GM21423 (cell line): Measurements from ENCODE around the gene RRP8.

Source experiments
- ATAC-seq: cut with Tn5 transposase; IDR thresholded peaks from one replicate; pipeline ENCODE4 v1.9.1; 2021; ENCODE audit warnings: mild to moderate bottlenecking, moderate library complexity; ENCODE audit not compliant: unreplicated experiment

RRP8 gene

DNA sequence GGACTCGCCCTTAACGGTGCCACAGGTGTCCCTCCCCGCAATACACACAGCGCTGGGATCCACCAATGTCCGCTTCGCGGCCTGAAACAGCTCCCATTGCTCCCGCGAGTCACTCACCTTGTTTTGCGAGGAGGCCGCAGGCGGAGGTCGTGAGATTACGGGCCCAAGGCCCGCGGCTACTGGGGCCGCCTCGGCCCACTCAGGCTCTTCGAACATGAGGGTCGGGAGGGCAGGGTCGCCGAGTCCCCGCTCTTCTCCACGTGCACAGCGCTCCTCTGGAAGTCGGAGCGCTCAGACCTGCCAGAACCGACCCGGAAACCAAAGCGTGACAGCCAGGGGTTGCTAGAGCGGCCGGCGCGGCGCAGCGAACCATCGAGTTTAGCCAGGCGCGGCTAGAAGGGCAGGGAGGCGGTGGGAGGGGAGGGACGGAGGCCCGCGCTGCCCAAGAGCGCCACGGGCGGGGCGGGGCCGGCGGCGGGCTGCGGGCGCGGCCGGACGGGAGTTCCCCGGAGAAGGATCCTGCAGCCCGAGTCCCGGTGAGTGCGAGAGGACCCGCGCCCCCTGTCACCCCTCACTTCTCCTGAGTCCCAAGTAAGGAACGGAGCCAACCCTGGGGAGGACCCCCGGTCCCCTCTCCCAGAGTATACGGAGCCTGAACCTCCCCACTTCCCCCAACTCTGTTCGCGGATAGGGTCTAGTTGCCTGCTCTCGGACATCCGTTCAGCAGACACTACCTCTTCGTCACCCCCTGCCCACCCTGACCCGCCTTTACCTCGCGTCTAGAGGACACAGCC is at the start of gene RRP8, which contains the start of gene ILK:
Gene RRP8 (minus strand): TSS at position 330 of the 794 bp plus-strand sequence. CDS start 114 bp downstream, at position 216.
Gene ILK (plus strand): TSS at position 488 of the 794 bp plus-strand sequence. CDS start 498 bp downstream, outside the sequence.
- peak; percentile 67 for ATAC-seq

DNA sequence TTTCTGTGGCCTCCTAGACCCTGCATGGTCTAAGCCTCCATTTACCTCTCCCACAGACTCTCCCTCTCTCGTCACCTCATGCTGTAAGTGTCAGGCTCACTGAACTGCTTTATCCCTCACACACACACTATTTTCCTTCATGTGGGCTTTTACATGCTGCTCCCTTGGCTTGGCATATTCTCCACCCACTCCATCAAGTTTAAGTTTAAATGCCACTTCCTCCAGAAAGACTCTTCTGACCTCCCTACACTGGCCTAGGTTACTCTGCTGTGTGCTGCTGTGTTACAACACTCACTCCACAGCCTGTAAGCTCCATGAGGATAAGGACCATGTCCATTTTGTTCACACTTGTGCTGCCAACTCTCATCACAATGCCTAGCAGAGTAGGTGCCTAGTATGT is 49.7 kb upstream of the RRP8 start:
- ATAC-seq, result no peak

DNA sequence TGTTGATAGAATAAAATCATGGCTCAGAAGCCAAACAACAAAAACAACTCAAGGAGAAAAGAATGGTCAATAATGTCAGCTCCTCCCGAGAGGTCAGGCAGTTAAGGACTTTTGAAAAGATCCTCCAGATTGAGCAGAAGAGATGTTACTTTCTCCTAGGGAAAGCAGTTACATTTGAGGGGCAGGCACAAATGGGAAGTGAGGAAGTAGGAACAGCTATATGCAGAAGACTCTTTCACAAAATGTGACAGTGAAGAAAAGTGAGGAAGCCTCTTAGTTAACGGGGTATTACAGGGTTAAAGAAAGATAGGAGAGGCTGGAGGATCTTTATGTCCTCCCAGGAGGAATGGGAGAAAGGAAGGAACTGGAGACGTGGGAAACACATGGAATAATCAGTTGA is 48.8 kb upstream of the RRP8 start:
- ATAC-seq, result no peak

DNA sequence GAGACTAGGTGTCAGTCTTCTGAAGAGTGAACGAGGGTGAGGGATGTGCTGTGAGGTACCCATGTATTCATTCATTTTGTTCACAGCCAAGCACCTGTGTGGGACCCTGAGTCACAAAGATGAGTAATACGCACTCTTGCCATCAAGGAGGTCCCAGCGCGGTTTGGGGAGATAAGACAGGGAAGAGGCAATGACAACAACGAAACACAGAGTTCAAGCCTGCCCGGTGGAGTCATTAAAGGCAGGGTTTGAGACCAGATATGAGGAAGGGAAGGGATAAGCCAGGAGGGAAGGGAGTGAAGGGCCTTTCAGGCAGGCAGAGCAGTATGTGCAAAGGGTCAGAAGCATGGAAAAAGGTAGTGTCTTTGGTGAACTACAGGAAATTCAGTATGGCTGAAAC is 47.6 kb upstream of the RRP8 start:
- ATAC-seq, result no peak

DNA sequence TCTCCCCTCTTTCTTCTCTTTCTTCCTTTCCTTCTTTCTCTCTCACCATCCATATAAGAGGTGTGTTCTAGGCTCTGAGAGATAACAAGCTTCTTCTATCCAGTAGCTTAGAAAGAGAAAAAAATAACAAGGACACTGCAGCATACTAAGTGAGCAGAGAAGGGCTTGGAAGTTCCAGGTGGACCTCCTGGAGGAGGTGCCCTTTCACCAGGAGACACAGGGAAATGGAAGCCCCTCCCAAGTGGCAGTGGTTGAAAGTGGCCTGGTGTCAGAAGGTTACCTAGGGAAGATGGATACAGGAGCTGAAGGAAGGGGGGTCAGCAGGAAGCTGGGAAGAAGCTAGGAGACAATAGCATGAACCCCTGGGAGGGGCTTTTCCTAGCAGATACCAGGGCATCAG is 46.7 kb upstream of the RRP8 start:
- ATAC-seq, result no peak

DNA sequence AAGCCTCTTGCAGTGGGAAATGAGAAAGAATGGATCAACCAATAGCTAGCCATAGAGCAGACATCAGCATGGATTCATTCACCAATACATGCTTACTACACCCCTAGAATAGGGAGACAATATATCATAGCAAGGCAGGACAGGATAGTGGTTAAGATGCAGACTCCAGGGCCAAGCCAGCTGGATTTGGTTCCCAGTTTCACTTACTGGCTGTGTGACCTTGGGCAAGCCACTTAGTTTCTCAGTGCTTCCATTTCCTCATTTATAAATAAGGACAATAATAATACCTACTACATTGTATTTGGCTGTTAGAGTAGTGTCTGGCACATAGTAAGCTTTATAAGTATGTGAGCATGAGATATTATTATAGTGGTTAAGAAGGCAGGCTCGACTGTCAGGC is 45.1 kb upstream of the RRP8 start:
- no peak for ATAC-seq

DNA sequence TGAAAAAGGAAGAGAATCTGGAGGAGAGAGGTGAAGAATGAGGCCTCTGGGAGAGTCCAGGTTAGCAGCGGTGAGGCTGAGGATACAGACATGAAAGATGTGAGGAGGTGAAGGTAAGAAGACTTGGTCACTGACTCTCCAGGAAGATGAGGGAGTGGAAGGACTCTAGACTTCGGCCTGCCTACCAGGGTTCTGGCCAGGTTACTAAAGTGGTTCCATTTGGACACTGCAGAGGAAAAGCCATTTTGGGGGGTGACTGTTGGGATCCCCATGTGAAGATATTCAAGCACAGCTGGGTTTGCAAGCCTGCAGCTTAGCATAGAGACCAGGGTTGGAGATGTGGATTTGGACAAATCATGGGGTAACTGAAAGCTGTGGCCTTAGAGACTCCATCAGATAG is 44.4 kb upstream of the RRP8 start:
- no peak for ATAC-seq

DNA sequence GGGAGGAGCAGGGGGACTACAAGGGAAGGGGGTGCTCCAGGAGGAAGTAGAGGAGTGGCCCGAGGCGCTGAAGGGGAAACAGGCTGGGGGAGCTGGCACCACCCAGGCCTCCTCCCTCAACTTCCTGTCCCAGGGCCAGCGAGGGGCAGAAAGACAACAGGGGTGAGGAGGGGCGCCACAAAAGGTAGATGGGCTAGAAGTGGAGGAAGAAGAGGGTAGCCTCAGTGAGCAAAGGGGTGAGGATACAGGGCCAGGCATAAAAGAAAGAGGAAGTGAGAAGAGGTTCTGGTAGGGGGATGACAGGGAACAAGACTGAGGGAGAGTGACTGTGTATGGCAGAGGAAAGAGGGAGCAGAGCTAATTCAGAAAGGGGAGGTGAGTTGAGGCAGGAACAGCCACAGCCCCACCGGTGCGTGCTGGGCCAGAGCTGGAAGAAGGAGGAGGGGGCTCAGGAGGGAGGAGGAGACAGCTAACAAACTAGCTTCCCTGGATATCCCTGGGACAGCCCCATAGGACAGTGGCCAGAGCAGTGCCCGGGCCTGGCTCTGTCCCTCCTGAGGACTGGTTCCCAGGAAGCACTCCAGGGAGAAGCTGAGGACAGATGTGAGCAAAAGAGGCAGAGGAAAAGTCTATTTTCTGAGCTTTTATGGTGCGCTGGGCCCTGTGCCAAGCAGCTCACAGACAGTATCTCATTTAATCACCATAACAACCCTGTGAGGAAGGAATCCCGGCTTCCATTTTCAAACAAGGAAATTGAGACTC is 43.7 kb upstream of the RRP8 start:
- peak; percentile 95 for ATAC-seq

DNA sequence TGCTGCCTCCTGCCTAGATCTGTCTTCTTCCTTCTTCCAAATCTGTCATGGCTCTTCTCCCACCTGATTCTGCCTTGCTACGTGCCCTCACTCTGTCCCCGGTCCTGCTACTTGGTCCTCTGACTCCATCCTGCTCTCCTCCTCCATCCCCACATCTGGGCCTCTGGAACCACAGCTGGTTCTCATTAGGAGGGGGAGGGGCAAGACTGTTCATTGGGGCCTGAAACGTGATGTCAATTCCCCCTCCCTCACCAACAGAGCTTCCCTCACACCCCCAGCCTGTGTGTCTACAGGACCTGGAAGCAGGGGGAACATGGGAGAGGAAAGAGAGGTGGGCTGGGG is 43.1 kb upstream of the RRP8 start:
- no peak for ATAC-seq

DNA sequence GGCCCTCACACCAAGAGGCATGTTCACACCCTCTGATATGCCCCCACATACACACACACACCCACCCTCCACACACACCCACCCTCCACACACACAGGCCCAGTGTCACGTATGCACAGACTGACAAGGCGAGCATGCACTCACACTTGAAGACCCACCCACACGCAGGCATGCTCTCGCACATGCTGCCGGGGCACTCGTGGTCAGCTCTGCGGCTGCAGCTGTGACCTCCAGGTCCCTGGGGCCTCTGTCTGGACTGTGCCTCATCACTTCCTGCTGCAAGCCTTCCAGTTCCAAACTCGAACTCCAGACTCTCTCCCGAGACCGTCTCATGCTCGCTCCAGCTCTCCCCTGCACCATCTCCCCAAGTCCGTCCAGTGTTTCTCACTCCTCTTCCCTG is 42.7 kb upstream of the RRP8 start:
- ATAC-seq, result no peak

DNA sequence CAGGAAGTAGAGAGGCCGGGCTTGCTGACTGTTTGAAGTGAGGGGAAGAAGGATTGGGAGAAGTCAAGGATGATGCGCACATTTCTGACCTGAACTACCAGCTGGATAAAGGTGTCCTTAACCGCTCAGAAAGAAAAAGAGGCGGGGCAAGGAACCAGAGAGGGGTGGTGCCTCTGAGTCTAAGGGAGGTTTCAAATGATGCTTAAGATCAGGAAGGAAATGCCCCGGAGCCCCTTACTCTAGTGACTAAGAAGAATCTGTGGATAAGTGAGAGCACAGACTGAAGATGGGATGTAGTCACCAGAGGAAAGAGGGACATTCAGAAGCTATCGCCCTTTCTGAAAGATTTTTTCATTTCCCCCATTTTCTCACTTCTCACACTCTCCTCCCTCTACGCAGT is 39.5 kb upstream of the RRP8 start:
- no peak for ATAC-seq

DNA sequence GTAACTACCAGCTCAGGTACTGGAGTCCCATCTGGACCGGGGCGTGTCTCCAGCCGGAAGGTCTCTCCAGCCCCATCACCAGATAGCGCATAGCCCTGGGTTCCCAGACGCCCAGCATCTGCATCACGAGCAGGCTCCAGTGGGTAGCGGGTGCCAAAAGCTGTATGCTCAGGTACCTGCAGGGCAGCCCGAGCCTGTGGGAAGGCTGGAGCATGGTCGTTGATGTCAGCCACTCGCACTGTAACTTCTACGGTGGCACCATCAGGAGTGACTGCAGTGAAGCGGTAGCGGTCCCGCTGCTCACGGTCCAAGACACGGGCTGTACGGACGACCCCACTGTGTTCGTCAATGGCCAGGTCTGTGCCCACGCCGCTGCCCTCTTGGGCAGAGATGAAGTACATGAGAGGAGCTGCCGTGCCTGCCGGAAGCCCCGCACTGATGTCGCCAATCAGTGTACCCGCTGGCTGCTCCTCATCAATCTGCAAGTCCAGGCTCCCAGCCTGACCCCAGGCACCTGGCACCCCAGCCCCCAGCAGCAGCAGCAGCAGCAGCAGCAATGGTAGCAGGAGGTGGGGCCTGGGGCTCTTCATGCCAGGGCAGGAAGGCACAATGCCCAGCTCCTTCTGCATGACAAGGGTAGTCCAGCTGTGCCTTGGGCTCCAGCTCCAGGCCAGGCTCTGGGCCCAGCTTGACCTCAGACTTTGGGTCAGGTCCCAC is 37.7 kb upstream of the RRP8 start:
- ATAC-seq, result no peak

DNA sequence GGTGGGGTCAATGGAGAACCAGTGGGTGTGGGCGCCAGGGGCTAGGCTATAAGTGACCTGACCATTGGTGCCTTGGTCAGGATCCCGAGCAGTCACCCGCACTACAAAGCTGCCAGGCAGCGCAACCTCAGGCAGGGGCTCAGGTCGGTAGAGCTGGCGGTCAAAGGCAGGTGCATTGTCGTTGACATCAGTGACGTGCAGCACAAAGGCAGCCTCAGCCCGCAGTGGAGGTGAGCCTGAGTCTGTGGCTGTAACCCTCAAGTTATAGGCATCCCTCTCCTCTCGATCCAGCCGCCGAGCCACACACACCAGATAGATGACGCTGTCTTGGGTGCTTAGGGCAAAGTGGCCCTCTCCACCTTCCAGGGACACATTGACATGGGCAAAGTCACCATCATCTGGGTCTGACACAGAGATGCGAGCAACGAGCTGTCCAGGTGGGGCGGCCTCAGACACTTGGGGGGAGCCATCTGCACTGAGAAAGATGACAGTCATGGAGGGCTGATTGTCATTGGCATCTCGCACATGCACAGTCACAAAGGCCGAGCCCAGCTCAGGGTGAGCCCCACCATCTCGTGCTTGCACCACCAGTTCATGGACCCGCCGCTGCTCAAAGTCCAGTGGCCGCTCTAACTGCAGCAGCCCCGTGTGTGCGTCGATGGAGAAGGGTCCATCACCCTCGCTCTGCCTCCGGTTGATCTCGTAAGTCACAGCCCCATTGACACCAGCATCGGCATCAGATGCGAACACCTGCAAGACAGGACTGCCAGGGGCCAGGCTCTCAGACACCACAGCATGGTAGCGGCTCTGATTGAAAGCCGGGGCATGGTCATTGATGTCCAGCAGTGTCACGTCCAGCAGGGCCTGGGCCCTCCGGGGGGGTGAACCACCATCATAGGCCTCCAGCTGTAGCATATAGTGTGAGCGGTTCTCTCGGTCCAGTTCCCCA is 36.9 kb upstream of the RRP8 start:
- ATAC-seq, result no peak

DNA sequence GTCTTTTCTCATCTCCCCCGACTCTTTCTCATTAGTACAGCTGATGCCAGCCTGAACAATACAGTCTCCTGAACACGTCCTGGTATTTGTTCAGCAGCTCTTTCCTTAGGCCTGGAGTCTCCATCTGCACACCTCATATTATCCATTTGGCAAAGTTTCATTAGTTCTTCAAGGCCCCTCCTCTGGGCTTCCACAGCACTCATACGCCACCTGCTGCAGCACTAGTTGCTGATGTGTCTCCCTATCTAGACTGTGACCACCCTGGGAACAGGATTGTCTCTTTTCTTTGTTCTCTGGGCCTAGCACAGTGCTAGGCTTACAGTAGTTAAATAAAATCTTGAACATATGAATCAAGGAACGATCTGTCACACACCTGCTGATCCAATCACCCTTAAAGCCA is 35.0 kb upstream of the RRP8 start:
- ATAC-seq, result no peak

DNA sequence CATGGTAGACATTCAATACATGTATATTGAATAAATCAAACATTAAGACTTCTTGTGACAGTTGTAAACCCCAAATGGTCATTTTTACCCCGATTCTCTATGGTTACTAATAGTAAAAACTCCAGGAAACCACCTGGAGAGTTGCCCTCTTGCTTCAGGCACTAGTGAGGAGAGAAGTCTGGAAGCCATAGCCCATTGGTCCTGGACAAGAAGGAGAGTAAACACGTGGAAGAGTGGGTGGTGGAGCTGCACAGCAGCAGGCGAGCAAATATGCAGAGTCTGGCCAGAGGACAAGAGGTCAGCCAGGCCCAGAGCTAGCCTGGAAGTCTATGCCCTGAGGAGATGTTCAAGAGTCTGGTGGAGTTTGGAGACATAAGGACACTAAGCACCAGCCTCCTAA is 34.5 kb upstream of the RRP8 start:
- no peak for ATAC-seq

DNA sequence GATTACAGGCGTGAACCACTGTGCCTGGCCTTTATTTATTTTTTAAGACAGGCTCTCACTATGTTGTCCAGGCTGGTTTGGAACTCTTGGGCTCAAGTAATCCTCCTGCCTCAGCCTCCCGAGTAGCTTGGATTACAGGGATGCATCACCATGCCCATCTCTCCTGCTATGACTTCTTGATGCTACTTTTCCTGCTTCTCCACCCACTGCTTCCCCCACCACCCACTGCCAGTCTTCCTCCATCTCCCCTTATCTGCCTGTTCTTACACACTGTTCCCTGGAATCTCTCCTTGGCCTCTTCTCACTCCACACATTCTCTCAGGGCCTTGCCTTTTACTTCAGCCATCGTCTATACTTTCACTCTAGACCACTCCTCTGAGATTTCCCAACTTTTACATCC is 33.1 kb upstream of the RRP8 start:
- no peak for ATAC-seq

DNA sequence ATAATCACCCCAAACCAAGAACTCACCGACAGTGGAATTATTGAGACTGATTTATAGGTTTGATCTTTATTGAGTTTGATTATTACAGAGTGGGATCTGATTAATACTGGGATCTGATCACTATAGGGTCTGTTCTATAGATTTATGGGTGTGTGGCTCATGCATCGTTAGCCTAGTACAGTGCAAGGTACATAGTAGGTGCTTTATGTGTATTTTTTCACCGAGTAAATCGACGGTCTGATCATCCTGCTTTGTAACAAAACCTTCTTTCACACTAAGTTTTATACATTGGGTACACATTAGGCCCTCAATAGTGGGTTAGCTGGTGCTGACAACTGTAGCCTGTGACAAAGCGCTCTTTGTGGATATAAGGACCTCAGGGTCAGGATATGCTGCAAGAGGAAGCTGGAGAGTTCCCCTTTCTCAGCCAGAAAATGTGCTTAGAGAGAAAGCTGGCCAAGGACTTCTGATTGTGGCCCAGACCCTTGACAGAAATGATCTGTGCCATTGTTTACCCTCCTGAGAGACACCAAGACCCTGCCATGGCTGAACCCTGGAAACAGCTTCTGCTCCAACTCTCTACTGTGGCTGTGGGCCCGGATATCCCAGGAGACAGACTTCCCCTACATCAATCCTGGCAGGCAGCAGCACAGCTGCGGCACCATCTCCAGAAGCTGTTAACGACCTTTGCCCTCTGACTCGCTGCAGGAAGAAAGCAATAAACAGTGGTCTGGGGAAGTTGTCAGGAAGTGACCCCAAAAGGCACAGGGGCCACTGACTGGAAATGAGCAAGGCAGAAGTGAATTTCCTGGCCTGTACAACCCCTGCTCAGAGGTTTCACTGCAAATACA is 31.9 kb upstream of the RRP8 start:
- ATAC-seq, result no peak

DNA sequence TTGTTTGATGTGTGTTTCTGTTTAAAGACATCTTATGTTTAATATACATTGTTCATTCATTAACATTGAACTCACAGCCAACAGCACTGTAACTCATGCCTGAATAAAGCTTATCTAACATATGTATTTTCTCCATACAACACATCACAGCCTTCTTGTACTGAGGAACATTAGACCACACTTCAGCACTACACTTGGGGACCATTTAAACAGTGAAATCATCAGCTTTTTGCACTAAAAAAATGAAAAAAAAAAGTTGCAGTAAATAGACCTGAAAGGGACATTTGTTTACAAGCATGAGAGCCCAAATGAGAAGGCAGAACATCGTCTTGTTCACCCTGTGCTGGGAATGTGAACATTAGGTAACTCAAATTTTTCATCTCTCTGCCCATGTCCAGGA is 31.1 kb upstream of the RRP8 start:
- ATAC-seq, result no peak
